HG03097 (cell line): ENCODE data around the gene SPATA2.
A peak's percentile ranks its signal among the peaks of the same experiment; 100 is the strongest.

Experiments used
- ATAC-seq: cut with Tn5 transposase; IDR thresholded peaks from one replicate; pipeline ENCODE4 v1.9.1; 2021; ENCODE audit not compliant: unreplicated experiment, low FRiP score

Gene SPATA2

DNA sequence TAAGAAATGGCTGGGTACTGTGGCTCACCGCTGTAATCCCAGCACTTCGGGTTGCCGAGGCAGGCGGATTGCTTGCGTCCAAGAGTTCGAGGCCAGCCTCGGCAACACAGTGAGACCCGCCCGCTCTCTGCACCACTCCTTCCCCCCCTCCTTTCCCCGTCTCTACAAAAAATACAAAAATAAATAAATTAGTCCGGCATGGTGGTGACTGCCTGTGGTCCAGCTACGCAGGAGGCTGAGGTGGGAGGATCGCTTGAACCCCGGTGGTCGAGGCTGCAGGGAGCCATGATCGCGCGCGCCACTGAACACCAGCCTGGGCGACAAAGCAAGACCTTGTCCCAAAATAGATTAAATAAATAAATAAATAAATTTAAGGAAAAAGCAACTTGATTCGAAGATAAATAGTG, 20.4 kb upstream of the SPATA2 start:
- no peak for ATAC-seq

DNA sequence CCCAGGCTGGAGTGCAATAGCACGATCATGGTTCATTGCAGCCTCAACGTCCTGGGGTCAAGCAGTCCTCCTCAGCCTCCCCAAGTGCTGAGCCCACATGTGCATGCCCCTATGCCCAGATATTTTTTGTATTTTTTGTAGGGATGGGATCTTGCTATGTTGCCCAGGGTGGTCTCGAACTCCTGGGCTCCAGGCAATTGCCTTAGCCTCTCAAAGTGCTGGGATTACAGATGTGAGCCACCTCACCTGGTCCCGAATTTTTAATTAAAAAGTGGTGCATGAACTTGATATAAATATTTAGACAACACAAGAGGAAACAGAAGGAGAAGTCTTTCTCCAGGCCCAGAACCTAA, 13.8 kb upstream of the SPATA2 start:
- no peak for ATAC-seq

DNA sequence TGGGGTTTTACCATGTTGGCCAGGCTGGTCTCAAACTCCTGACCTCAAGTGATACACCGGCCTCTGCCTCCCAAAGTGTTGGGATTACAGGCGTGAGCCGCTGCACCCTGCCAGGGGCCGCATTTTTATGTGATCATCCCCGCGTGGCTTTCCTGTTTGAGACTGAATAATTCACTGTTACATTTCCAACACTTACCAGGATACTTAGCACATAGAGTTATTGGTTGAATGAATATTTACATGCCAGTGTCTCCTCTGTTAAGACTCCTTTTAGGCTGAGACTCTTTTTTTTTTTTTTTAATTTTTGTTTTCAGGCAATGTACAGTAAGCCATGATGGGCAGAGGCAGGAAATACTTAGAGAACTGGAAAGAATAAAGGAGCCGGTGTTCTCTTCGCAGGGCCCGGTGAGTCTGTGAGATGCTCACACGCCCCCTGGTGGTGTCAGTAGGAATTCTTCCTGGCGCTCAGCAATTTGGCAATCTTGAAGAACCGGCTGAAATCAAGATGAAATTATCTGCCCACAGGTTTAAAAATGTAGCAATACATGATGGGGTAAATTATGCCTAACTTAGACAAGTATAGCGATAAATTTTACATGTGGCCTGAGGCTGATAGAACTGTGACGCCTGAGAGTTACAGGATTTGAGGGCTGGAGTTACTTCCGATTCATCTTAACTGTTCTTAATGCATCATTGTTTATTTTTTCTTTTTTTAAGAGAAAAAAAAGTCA, 13.2 kb upstream of the SPATA2 start:
- no peak for ATAC-seq

DNA sequence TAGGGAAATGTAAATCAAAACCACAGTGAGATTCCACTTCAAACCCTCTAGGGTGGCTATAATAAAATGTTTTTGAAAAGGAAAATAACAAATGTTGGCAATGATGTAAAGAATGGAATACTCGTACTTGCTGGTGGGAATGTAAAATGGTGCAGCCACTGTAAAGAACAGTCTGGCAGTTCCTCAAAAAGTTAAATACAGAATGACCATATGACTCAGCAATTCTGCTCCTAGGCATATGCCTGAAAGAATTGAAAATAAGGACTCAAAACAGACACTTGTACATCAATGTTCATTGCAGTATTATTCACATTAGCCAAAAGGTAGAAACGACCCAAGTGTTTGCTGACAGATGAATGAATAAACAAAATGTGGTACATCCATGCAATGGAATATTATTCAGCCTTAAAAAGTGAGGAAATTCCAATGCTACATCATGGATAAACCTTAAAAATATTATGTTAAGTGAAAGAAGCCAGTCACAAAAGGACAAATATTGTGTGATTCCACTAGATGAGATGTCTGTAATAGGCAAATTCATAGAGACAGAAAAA, 10.6 kb upstream of the SPATA2 start:
- no peak for ATAC-seq

DNA sequence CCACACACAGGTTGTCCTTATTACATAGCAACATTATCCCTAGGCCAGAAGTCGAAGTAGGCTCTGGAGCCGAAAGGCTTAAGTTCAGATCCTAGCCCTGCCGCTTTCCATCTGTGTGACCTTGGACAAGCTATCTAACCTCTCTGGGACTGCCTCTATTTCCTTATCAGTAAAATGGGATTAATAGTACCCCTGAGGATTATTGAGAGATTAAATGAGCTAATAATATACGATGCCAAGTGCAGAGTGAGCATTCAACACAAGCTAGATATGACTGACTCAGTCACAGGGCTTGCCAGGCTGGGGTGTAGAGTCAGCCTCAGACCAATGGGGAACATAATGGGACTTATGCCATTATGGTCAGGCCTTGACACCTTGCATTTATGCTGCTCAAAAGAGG, 8.9 kb upstream of the SPATA2 start:
- ATAC-seq: no peak

DNA sequence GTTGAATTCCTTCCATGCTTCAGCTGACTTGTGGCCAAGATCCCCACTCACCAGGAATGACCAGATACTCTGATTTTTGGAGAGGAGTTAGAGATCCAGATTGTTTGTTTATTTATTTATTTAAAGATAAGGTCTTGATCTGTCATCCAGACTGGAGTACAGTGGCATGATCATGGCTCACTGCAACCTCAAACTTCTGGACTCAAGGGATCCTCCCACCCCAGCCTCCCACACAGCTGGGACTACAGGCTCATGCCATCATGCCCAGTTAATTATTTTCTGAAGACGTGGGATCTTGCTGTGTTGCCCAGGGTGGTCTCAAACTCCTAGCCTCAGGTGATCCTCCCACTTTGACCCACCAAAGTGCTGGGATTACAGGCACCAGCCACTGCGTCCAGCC, 4.1 kb upstream of the SPATA2 start:
- no peak for ATAC-seq

DNA sequence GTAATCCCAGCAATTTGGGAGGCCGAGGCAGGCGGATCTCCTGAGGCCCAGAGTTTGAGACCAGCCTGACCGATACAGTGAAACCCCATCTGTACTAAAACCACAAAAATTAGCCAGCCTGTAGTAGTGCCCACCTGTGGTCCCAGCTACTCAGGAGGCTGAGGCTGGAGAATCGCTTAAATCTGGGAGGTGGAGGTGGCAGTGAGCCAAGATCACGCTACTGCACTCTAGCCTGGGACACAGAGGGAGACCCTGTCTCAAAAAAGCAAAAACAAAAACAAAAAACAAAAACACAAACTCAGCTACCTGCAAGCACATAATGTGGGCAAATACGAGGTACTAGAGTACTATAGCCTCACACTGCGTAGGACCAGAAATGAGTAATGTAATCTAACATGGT, 3.7 kb upstream of the SPATA2 start:
- ATAC-seq: no peak

DNA sequence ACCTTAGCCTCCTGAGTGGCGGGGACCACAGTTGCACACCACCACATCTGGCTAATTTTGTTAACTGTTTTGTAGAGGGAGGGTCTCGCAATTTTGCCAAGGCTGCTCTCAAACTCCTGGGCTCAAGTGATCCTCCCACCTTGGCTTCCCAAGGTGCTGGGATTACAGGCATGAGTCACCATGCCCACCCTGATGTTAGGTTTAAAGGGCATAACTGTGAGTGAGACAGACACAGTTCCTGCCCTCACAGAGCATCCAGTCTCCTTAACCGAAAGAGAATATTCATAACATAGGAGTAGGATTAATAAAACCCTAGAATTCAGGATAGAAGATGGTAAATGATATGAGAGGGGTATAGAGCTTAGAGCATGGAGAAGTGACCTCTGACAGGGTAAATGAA, 3.1 kb upstream of the SPATA2 start:
- no peak for ATAC-seq

DNA sequence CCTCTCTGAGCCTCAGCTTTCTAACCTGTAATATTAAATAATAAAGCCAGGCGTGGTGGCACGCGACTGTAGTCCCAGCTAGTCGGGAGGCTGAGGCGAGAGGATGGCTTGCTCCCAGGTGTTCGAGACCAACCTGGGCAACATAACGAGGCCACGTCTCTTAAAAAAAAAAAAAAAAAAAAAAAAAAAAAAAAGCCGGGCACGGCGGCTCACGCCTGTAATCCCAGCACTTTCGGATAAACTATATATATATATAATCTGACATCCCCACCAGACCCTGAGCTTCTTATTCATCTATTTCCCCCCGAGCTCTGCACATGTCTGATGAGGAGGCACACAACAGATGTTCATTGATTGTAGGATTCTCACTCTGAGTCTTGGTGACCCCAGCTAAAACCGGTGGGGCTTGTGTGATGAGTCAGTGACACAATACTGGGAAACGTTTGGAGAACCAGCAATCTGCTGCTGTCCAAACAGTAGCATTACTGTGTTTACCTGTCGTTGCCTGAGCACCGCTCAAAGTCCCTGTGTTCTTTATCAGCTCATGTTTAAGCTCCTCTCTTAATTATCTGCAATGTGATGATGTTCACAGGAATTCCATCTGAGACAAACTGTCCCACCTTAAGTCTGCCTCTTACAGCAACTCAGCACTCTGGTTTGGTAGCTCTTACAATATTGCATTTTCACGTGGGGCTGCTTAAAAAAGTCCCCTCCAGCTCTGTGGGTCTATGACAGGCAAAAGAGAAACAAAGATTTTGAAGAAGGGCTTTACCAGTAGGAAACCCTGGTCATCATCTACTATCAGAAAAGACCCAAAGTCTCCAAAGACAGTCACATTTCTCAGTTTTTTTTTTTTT, 1.0 kb upstream of the SPATA2 start:
- no peak for ATAC-seq

DNA sequence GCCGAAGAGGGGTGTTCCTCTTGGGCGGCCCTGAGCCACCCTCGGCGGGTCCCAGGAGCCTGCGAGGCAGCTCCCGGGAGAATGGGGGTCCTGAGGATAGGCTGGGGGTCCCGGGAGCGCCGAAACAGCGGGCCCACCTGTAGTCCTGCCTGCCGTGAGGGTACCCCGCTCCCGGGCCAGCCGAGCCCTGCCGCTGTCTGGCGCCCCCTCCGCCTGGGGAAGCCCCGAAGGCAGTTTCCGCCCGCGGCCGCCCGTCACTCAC, 280 bp downstream of the SPATA2 start:
- peak; percentile 35 for ATAC-seq

DNA sequence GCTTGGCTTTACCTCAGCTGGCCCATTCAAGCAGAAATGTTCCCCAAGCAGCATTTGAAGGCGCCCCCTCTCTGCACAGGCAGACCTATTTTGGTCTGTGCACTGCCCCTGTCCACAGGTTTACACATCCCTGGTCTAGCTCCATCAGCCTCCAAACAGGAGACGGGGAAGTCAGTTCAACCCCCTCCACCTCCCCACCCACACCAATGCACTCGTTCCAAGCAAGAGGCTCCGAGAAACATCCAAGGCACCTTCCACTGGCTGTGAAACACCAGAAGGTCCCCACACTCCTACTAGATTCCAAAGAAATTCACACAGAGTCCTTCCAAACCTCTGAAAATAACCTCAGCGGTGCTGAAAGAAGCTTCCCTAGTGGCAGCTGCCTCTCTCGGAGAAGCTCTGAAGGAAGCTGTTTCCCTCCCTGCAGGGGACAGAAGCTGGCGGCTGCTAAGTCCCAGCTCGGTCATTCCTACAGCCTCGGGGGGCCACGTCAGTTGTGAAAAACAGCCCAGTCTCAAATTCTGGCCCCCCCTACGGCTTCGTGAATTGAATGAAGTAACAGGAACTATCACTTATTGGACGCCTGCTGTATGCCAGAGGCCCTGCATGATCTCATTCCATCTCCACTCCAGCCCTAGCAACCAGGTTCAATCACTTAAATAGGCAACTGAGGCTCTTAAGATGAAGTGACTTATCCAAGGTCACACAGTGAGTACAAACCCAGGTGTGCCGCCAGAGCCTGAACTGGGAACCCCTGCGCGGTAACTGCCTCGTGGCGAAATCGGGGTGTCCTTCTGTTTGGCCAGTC, 815 bp downstream of the SPATA2 start:
- peak; percentile 15 for ATAC-seq

DNA sequence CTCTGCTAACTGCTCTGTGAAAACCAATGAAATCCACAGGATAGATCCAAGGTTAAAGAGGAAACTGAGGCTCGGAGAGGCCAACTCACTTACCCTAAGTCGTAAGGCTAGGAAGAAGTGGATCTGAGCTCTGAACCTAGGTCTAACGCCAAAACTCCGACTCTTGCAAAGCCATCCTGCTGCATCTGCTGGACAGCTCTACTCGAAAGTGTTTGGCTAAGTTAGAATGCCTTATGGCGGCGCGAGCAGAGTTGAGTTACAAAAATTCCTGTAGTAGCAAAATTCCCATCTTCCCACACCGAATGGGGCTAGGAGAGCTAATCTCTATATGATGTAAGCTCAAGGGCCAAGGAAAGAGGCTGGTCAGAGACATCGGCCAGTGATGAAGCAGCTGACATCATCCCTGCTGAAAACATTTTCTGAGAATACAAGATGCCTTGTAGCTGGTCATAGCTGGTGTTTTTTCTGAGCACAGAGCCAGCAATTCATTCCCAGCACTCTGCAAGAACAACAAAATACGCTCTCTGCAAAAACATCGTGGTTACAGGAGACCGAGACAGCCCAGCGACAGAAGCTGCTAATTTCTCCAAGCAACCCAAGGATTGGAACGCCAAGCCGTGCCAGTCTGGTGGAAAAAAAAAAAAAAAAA, 1.8 kb downstream of the SPATA2 start:
- no peak for ATAC-seq

DNA sequence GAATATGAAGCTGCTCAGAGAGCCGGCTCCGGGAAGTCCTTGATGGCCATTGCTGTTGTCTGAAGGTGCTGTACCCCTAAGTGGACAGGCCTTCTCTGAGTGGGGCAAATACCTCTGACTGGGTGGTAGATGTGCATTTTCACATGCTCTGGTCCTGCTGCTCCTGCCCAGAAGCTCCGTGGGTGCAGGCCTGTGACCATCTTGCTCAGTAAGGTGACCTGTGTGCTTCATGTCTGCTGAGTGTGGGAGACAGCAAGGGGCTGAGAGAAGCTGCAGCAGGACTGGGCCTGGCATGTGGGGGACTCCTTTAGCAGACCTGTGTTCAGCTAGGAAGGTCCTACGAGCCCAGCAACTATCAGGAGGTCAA, 5.0 kb downstream of the SPATA2 start:
- no peak for ATAC-seq

DNA sequence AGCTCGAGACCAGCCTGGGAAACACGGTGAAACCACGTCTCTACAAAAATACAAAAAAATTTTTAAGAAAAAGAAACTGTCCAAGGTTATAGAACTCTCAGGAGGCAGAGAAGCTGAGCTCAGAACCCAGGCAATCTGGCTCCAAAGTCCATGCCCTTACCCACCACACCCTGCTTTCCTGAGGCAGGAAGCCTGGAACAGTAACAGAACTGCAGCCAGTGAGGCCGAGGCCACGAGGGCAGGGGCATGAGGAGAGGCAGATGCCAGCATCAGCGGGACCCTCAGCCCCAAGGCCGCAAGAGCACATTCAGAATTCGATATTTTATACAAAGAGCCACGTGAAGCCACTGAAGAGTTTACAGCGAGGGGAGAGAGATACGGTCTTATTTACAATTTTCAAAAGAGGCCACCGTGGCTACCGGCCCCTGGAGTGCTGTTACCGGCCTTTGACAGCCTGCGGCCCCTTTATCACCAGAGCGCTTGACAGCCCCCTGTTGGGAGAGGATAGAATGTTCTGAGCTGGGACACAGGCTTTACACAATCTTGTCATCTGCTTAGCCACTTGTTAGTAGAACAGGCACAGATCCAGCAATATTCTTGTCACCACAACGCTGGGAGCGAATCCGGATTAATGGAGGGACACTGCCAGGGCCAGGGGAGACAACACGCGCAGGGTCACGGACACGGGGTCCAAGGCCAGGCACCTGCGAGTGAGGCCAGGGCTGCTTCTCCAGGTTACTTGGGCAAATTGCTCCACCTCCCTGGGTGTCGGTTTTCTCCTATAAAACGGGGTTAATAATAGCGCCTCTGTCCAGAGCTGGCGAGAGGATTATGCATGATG, 5.6 kb downstream of the SPATA2 start:
- ATAC-seq: no peak

DNA sequence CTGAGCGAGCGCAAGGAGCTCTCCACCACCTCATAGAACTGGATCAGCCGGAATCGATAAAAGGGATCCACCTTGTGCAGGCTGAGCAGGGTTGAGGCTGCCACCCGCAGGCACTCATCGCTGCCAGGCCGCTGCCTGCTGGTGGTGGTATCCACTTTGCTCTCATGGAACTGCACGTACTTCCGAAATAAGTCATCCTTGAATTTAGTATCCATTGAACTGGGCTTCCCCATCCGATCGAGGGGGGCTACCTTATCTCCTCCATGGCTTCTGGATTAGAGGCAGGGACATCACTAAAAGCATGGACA, 7.1 kb downstream of the SPATA2 start:
- no peak for ATAC-seq

DNA sequence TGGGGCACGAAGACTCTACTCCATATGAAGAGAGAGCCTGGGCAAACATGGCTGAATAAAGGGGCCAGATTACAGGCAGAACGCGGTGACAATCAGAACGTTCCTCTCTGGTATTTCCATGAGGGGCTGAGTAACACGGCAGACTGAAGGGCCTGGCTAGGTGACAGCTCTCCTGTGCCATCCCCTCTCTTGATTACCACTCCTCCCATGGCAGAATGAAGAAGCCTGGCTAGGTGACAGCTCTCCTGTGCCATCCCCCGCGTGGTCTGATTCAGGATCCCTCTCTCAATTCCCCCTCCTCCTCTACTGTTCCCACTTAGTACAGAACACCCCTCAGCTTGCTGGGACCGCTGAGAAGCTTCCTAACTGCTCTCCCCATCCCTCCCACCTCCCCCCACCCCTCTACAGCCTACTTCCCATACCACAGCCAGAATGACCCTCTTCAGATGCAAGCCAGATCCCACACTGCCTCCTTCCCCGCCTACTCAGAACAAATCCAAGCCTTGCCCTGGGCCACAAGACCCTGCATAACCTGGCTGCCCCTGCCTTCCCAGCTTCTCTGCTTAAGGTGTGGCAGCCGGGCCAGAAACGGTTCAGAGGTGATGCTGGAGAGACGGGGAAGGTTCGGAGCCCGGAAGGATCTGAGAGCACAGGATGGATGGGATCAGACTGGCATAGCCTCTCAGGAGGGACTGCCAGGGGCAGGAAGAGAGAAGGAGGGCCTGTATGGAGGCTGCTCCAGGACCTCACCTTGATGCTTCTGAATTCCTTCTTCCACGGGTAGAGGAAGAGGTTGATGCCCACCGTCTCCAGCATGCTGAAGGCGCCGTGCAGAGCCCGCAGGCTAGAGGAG, 7.7 kb downstream of the SPATA2 start:
- no peak for ATAC-seq

DNA sequence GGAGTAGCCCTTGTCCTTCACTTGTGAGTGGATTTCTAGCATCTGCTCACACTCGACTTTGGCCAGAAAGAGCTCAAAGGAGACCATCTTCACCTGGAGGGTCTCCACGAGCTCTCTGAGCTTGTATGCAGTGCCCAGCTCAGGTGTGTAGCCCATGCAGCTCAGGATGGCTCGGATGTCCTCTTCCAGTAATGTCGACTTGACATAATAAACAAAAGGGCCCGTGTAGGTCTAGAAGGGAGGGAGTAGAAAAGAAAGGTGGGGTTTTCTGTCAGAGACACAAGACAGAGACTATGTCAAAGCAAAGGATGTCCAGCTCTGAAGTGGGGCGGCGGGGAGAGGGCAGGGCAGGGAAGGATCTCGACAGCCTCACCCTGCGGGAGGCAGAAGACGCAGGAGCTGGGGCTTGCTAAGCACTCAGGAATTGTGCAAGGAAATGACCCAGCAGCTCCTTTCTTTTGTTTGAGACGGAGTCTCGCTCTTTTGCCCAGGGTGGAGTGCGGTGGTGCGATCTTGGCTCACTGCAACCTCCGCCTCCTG, 8.6 kb downstream of the SPATA2 start:
- ATAC-seq: no peak

DNA sequence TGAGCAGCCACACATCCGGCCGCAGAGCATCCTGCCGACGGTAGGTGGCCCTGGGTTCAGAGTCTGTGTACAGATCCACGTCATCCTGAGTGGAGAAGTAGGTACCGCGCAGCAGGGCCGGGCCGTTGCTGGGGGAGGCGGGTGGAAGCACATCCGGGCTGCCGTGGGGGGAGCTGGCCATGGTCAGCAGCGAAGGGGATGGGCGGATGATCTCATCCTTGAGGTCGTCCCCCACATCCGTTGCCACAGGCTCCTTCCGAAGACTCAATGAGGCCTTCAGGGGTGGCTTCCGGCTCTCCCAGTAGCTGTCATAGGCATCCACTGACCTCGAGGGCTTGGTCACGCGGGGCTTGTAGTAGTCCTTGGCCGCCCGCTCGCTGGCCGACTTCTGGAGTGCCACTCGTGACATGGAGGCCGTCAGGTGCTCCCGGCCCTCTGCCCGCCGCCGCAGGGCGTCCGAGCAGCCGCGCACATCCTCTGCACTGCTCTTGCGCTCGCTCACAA, 9.2 kb downstream of the SPATA2 start:
- ATAC-seq: no peak
